ENCODE data around the gene FBXW9. TPM values are rescaled to one million over a fixed set of nuclear protein-coding genes. Genes with fewer than 3 reads are reported as not detected.

The FBXW9 gene
- total and polyA plus RNA-seq, 2 of the 13 experiments (the other 11 are each of a cell fraction or from before 2014, with no cell fraction given) = 5.7 to 6.1 TPM

DNA sequence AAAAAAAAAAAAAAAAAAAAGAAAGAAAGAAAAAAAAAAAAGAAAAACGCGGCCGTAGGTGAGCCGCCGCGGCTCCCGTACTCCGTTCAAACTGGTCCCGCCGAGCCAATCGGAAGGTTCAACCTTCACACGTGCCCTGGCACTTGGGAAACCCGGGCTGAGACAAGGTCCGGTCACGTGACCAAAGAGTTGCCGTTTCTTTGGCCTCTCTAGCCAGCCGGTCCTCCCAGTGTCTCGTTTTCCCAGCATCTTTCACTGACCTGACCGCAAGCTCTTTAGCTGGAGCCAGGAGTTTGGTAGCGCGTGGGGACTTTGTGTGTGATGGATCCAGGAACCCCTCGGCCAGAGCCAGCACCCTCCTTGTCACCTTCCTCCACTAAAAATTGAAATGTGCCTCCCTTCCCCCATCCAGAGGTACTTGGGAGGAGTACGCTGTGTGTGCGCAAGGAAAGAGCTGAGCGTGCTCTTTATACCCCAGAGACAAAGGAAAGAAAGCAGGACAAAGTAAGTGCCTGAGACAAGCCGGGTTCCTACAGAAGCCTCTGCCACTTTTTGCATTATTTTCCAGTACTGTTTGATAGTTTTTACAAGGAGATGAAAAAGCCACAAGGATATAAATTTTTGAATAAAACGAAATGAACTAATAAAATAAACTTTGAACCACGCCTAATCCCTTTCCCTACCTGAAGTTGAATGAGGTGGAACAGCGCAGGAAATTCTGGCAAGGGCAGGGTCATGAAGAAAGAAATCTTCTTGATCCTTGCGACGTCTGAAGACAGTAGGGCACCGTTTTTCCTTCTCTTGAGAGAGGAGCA is 26.3 kb upstream of the FBXW9 start (continued):
- TF ChIP-seq, protein P1, sequence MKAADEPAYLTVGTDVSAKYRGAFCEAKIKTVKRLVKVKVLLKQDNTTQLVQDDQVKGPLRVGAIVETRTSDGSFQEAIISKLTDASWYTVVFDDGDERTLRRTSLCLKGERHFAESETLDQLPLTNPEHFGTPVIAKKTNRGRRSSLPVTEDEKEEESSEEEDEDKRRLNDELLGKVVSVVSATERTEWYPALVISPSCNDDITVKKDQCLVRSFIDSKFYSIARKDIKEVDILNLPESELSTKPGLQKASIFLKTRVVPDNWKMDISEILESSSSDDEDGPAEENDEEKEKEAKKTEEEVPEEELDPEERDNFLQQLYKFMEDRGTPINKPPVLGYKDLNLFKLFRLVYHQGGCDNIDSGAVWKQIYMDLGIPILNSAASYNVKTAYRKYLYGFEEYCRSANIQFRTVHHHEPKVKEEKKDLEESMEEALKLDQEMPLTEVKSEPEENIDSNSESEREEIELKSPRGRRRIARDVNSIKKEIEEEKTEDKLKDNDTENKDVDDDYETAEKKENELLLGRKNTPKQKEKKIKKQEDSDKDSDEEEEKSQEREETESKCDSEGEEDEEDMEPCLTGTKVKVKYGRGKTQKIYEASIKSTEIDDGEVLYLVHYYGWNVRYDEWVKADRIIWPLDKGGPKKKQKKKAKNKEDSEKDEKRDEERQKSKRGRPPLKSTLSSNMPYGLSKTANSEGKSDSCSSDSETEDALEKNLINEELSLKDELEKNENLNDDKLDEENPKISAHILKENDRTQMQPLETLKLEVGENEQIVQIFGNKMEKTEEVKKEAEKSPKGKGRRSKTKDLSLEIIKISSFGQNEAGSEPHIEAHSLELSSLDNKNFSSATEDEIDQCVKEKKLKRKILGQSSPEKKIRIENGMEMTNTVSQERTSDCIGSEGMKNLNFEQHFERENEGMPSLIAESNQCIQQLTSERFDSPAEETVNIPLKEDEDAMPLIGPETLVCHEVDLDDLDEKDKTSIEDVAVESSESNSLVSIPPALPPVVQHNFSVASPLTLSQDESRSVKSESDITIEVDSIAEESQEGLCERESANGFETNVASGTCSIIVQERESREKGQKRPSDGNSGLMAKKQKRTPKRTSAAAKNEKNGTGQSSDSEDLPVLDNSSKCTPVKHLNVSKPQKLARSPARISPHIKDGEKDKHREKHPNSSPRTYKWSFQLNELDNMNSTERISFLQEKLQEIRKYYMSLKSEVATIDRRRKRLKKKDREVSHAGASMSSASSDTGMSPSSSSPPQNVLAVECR (CRISPR knock-in tag; IDR thresholded peaks at IDR 0.05; ENCODE audit: borderline replicate concordance) = peak; percentile 67; the same call in 1 of the 2 replicates
- TF ChIP-seq ZNF281 (CRISPR knock-in tag; IDR thresholded peaks at IDR 0.05; ENCODE audit: borderline replicate concordance) (peak; percentile 52; the same call in 1 of the 2 replicates), FOSL2 (CRISPR knock-in tag; IDR thresholded peaks at IDR 0.05) (peak; percentile 41; the same call in 1 of the 2 replicates), ATF7-NPFF (CRISPR knock-in tag; IDR thresholded peaks at IDR 0.05; ENCODE audit: low read depth) (no peak), ZNF597 (CRISPR knock-in tag; IDR thresholded peaks at IDR 0.05) (no peak), PRPF4 (IDR thresholded peaks at IDR 0.05; ENCODE audit: low read depth, low read length, poor library complexity, severe bottlenecking) (no peak), PBX2 (CRISPR knock-in tag; IDR thresholded peaks at IDR 0.05) (peak; percentile 23; the same call in 1 of the 2 replicates), E2F5 (CRISPR knock-in tag; conservative IDR thresholded peaks at IDR 0.05) (peak; percentile 60; the same call in 1 of the 2 replicates), HINFP (CRISPR knock-in tag; IDR thresholded peaks at IDR 0.05; ENCODE audit: low read depth) (0 out of 2 replicates have a peak, but pooled peaks have one; percentile 56), ETV6 (CRISPR knock-in tag; conservative IDR thresholded peaks at IDR 0.05) (no peak), HNRNPUL1 (IDR thresholded peaks at IDR 0.05; ENCODE audit: low read depth, low read length) (no peak), RARG (CRISPR knock-in tag; IDR thresholded peaks at IDR 0.05; ENCODE audit: low read depth) (no peak), CENPX (CRISPR knock-in tag; IDR thresholded peaks at IDR 0.05) (no peak), ZNF501 (CRISPR knock-in tag; IDR thresholded peaks at IDR 0.05) (no peak; the same call in 1 of the 2 replicates), GATAD1 (CRISPR knock-in tag; IDR thresholded peaks at IDR 0.05) (peak; percentile 95)
